NCI-H2029 treated with DMSO at 0.1 percent for 48 hours (cell line): Measurements from ENCODE around the gene HOXC9.

ENCODE experiments used
- DNase-seq: peaks from one replicate; lab custom pipeline; 2025; lab: John Stamatoyannopoulos, UW

Gene HOXC9

DNA sequence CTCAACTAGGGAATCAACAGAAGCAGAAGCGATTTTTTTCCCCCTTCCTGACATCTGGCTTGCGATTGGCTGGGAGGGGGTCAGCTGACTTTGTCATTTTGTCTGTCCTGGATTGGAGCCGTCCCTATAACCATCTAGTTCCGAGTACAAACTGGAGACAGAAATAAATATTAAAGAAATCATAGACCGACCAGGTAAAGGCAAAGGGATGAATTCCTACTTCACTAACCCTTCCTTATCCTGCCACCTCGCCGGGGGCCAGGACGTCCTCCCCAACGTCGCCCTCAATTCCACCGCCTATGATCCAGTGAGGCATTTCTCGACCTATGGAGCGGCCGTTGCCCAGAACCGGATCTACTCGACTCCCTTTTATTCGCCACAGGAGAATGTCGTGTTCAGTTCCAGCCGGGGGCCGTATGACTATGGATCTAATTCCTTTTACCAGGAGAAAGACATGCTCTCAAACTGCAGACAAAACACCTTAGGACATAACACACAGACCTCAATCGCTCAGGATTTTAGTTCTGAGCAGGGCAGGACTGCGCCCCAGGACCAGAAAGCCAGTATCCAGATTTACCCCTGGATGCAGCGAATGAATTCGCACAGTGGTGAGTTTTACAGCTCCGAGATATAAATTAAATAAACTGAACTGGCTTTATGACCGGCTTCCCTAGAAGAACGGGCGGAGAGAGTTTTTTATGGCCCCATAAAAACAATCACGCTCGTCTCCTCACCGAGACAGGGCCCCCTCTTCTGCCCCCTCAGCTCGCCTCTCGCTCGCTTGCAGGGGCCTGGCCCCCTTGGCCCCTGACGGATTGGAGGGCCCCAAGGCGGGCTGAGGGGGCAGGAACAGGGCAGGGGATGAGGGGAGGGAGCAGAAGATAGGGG is 28.6 kb downstream of the HOXC9 start, which contains the start of gene HOXC6:
Gene HOXC6 (plus strand): TSS at position 127 of the 888 bp plus-strand sequence. CDS start 82 bp downstream, at position 209.
- DNase-seq = no peak

- no peak for DNase-seq
Observed at GRCh38 chr12:54029529-54030441, 29.8 kb downstream of the HOXC9 start.

GRCh38 chr12:54030442-54030801 is 30.5 kb downstream of the HOXC9 start:
- DNase-seq = no peak

DNA sequence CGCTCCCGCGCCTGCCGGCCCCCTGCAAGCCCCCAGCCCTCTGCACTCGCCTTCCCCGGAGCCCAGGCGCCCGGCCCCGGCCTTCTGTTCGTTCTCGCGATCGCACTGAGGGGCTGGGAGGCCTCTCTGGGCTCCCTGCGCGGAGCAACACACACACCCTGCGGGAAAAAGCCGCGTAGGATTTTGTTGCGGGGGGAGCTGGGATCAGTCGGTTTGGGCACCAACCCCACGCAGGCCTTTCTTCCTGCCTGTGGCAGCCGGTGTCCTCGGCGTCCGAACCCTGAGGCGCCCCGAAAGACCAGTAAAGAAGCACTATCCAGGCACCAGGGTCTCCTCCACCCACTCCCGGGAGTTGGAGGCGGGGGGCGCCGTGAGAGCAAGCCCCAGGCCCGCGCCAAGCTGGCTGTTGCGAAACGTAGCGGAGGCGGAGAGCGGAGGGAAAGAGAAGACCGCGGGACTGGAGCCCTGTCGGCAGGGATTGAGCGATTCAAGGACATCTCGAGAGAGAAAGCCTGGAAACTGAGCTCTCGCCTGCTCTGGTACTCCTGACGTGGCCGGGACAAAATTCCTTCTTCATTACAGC is 31.0 kb downstream of the HOXC9 start:
- no peak for DNase-seq

DNA sequence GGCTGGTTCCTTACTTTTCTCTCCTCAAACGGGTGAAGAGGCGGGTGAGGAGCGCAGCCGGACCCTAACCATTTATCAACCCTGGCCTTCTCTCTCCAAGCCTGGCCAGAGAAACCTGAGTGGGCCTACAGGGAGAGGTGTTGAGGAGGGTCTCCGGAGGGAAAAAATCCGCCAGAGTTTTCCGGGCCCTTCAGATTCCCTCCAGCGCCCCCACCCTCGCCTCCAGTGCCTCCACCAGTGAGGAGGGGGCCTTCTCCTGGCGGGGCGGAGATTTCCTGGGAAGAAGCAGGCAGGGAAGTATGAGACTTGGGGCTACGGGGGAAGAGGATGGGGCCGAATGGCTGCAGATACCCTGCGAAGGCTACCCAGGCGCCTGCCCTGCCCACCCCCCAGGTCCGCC is 31.5 kb downstream of the HOXC9 start:
- DNase-seq = no peak

DNA sequence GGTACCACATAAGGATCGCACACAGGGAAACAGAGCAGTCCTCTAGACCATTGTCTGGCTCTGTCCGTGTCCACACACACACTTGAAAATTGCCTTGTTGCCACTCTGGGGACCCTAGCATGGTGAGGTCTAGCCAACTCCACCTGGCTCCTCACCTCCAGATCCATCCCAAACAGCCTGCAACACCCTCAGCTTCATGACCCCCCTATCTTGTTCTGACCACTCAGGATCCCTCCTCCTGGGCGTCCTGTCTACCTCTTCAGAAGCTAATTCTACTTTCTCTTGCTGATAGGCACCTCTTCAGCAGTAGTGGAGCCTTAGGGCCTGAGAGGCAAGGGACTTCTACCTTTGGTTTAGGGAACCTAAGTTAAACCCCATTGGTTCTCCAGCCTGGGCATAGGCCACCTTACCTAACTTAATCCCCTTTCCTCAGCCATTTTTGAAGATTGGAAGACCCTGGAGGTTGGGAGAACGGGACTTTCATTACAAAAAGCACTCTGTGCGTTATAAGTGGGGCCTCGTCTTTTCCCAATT is 32.2 kb downstream of the HOXC9 start:
- DNase-seq = no peak

DNA sequence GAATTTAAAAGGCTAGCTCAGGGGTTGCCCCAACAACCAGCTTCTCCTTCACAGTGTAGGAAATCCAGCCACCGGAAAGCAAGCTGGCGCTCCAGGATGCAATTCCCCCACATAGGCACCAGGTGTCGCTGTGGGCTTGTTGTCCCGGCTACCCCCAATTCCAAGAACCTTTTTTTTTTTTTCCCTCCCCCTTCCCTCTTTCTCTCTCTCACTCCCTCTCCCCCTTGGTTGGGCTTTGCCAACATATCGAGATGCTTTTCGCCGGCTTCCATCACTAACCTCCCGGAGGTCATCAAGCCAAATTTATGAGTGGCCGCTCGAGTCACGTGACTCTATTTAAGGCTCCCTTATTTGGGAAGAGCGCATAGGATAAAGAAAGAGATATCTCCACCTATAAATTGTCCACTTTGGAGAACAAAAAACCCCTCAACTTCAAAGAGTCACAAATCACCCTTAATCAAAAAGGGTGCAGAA is 32.7 kb downstream of the HOXC9 start, which contains the start of gene HOXC5:
Gene HOXC5 (plus strand): TSS at position 424 of the 474 bp plus-strand sequence. CDS start 73 bp downstream, outside the sequence.
- peak; percentile 26 for DNase-seq

GRCh38 chr12:54033106-54033979 is 33.4 kb downstream of the HOXC9 start:
- DNase-seq = no peak

- no peak for DNase-seq
Observed at GRCh38 chr12:54033980-54034784, 34.2 kb downstream of the HOXC9 start.

DNA sequence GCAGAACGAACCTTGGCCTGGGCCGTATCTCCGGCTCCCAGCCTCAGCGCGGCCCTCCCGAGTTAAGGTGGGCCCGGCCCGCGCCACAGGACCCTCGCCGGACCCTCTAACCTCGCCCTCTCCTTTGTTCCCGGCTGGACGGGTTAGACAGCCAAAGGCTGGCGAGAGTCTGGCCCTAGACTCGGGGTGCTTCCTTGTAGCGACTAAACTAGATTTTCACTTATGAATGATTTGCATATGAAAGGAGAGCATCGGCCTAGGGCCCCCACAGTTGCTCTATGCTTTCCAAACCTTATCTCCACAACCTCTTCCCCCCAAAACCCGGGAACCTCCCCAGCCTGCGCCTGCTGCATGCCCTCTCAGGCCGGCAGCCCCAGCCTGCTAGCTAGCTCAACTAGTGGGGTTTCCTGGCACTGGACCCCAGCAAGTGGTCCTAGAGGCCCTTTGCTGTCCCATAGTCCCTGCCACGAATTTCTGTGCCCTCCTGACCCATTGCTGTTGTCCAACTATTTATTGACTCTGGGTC is 34.9 kb downstream of the HOXC9 start:
- DNase-seq = no peak

DNA sequence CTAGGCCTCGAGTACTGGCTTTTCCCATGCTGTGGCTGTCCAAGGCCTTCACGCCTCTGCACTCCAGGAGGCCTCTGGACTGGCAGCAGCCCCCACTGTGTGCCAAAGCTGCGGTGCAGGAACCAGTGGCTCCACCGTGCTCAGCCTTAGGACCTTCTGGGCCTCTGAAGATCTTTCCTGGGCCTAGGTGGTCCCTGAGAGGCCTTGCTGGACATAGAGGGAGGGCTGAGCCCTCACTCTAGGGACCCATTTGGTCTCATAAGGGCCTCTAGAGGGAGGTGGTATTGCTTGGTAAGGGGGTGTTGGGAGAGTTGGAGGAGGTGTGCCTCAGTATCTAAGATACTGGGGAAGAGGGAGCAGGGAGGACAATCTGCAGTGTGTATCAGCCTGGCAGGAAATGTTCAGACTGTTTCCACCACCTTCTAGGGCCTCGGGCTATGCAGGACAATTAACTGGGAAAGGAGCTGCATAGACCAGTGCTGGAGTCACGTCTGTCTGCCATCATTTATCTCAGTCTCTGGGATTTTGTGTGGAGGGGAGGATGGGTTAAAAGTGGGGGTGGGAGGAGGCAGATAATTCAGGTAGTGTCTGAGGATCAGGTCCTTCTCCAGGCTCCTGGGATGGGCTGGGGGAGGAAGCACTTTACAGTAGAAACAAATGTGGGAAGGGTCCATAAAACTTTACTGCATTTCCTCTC is 35.8 kb downstream of the HOXC9 start:
- DNase-seq = no peak

DNA sequence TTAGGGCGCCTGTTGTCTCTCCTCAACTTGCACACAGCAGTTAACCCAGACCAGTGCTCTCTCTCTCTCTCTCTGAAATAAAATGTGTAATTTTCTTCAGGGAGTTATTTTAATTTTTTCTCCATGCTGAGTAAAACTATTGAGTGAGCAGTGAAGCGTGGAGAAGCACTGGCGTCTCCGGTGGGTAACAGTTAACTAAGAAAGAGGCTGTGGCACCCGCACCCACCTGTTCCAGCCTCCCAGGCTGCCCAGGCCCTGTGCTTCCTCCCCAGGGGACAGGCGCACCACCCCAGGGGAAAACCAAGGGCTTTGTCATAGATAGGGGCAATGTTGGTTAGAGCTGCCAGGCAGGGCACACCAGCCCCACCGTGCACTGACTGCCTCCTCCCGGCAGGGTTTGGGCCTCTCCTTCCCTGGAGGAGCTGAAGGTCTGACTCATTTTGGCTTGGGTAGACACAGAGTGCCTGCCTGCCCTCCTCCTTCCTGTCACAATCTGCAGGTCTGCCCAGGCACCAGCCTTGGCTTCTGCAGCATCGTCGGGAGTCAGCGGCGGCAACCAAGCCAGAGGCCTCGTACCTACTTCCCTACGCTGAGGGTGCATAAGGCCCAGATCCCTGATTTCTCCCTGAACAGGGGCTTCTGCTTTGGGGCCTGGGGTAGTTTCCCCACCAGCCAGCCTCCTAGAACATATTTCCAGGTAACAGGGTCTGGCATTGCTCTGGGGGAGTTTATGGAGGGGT is 36.8 kb downstream of the HOXC9 start:
- no peak for DNase-seq

DNA sequence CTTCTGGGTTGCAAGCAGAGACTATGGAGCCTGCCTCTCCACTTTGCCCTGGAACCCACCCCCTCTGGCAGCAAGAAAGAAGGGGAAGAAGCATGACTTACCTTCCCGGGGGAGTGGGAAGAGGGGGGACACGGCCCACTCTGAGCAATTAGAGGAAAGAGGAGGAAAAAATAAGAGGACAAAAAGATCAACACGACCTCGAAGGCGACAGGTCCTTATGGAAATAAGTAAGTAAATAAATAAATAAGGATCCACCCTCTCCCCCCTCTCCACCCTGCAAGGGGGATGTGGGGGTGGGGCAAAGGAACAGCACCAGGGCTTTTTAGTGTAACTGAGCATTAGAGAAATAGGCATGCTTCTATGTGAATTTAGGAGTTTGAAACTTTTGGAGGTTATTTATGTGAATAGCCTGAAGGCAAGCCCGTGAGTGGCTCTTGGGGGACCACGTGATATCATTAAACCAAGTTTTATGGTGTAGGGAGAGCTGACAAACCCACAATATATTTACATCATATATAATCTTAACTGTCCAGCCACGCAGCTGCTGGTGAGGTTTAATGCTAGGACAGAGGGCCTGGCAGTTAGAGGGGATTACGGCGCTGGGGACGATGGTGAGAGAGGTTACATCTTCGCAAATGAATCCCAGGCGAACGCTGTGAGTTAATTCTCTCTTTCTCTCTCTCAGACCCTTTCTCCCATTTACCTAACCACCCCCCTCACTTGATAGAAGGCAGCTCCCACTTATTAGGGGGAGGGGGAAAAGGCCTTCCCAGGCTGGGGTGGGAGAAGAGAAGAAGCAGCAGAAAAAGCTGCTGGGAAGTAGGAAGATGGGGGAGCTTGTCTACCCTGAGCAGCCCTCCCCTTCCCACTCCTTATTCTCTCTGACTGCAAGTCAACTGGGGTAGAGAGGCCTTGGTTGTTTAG is 37.7 kb downstream of the HOXC9 start:
- no peak for DNase-seq

- no peak for DNase-seq
Observed at GRCh38 chr12:54038284-54038870, 38.4 kb downstream of the HOXC9 start.

DNA sequence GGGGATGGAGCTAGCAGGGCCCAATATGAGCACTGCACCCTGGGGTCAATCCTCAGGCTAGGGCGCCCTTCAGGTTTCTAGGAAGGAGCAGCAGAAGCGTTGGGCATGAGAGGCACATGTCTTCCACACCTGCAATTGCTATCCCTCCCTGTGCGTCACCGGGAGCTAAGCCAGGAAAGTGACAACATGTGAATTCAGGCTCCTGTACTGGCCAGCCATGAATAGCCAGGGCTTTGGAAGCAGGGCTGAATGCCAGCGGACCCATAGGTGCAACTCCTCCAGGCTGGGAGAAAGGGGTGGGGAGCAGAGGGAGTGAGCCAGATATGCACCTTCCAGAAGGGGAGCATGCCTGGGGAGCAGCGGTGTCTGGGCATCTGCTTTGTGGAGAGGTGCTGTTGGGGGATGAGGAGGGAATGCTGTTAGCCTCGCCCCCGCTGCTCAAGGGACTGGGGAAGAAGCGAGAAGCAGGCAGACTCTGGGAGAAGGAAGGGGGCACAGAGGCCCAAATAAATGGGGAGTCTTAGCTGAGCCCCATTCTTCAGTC is 39.0 kb downstream of the HOXC9 start:
- DNase-seq = no peak

DNA sequence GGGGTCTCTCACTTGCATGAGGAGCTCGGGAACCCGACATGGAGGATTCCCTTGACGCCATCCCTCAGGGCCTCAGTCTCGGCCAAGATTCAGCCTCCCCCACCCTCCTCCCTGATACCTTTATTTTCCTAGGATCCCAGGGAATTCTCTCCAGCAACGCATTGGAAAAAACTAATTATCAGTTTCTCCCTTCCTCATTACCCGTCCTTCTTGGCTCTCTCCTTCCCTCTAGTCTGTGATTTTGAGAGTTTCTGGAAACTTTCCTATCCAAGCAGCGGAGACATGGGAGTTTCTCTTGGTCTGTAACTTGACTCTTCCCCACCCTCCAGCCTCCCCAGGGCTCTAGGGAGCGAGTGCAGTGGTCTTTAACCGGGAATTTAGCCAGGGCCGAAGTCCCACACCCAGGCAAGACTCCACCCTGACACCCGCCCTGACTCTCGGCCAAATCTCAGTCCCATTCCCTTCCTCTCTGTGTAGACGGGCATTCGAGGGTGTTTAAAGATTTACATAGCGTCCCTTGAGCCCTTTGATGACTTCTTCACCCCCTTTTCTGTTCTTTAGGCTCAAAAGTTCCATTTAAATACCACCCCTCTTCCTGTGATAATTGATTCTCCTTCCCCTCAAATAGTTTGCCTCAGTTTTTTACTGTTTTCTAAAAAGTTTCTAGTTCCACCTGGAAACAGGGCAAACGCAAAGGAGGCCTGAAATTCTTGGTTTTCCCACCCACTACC is 39.6 kb downstream of the HOXC9 start:
- no peak for DNase-seq
